Measurements from ENCODE around the gene DOCK9.
"Not testable (repeated sequence)": the region's sequence is repeated elsewhere in the genome, so short reads cannot be mapped to it uniquely, and the experiment has no call there.

DOCK9 gene

DNA sequence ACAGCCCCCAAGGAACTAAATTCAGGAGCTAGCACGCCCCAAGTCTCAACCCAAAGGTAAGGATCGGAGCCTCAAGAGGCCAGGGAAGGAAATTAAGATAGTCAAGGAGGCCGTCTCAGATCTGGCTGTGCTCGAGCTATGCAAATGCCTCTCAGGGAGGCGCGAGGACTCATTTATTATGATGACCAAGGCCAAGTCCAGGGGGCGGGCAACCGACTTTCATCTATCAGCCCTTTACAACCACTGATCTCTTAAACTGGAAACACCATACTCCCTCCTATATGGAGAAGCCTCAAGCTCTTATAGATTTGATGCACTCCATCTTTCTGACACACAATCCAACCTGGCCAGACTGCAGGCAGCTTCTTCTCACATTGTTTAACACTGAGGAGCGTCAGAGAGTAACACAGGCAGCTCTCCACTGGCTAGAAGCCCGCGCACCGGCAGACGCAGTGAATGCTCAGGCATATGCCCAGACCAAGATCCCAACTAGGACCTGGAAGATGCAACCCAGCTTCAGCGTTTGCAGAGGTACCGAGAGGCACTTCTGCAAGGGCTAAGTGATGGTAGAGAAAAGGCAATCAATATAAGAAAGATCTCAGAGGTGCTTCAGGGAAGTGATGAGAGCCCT is 215.8 kb downstream of the DOCK9 start:
- Histone ChIP-seq H3K27ac (no peak overlapping the region), H3K27me3 (ENCODE audit: insufficient read depth, low read depth, severe bottlenecking) (no peaks in the 10 kb centered on the region), H3K36me3 (no peaks in the 10 kb centered on the region), H3K4me3 (ENCODE audit: low read depth, low read length) (no peak overlapping the region), H3K9me3 (ENCODE audit: severe bottlenecking) (peaks cover 3% of the 10 kb centered on the region)
- TF ChIP-seq, protein P1, sequence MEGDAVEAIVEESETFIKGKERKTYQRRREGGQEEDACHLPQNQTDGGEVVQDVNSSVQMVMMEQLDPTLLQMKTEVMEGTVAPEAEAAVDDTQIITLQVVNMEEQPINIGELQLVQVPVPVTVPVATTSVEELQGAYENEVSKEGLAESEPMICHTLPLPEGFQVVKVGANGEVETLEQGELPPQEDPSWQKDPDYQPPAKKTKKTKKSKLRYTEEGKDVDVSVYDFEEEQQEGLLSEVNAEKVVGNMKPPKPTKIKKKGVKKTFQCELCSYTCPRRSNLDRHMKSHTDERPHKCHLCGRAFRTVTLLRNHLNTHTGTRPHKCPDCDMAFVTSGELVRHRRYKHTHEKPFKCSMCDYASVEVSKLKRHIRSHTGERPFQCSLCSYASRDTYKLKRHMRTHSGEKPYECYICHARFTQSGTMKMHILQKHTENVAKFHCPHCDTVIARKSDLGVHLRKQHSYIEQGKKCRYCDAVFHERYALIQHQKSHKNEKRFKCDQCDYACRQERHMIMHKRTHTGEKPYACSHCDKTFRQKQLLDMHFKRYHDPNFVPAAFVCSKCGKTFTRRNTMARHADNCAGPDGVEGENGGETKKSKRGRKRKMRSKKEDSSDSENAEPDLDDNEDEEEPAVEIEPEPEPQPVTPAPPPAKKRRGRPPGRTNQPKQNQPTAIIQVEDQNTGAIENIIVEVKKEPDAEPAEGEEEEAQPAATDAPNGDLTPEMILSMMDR (IDR thresholded peaks at IDR 0.05; ENCODE audit: low read depth, low read length): no peak
- DNase-seq: no peak

DNA sequence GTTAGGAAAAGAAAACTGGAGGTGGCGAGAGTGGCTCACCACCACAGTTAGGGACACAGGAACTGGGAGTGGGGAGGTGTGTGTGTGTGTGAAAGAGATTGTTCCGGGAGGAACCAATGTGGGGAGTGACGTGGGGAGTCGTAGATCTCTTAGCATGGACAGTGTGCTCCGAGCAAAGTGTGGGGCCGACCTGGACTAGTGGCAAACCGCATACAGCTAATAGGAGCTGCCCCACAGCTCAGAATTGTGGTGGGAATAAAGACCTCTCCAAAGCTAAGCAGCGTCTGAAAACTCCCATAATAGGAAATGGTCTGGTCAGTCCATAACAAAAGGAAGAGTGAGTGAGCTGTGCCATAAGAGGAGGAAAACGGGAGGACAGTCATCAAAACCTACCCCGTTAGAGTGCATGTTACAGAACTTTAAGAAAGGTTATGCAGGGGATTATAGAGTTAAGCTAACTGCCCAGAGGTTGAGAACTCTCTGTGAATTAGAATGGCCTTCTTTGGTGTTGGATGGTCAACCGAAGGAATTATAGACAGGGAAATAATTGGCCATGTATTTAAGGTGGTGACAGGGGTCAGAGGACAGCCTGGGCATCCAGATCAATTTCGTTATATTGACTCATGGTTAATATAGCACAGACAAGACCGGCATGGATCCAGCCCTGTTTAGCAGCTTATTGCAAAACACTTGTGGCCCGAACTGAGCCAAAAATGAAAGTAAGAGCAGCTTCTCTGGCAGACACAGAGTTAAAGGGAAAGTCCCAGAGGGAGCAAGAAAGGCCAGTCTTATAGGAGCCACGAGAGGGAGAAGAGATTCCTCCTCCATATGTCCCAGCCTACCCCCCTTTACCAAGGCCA is 216.5 kb downstream of the DOCK9 start:
- no peaks in the 10 kb centered on the region for H3K36me3 ChIP-seq
- no peak overlapping the region for H3K27ac ChIP-seq
- H3K9me3 ChIP-seq (ENCODE audit: severe bottlenecking): peaks cover 3% of the 10 kb centered on the region
- DNase-seq: no peak
- H3K4me3 ChIP-seq (ENCODE audit: low read depth, low read length): no peak overlapping the region
- TF ChIP-seq, protein P1 (IDR thresholded peaks at IDR 0.05; ENCODE audit: low read depth, low read length): no peak
- no peaks in the 10 kb centered on the region for H3K27me3 ChIP-seq (ENCODE audit: insufficient read depth, low read depth, severe bottlenecking)

DNA sequence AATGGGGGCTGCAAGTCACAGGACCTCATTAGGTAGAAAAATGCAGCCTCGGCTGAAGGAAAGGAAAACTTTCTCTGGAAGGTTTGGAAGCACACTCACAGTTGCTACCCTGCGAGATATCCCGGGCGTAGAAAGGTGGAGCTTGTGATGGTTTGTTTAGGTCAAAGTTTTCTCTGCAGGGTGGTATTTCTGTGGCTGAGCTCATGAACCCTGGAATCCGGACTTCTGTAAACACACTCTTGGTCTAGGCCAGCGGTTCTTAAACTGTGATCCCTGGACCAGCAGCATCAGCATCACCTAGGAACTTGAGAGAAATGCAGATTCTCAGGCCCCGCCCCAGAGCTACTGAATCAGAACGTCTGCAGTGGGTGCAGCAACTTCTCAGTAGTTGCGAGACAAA is 222.1 kb downstream of the DOCK9 start:
- Histone ChIP-seq H3K9me3 (ENCODE audit: severe bottlenecking) (peaks cover 18% of the 10 kb centered on the region), H3K27me3 (ENCODE audit: insufficient read depth, low read depth, severe bottlenecking) (peaks cover 18% of the 10 kb centered on the region), H3K4me3 (ENCODE audit: low read depth, low read length) (no peak overlapping the region), H3K27ac (no peak overlapping the region), H3K36me3 (no peaks in the 10 kb centered on the region)
- no peak for DNase-seq
- TF ChIP-seq, protein P1 (IDR thresholded peaks at IDR 0.05; ENCODE audit: low read depth, low read length): no peak

- peaks cover 18% of the 10 kb centered on the region for H3K27me3 ChIP-seq (ENCODE audit: insufficient read depth, low read depth, severe bottlenecking)
- DNase-seq: no peak
- TF ChIP-seq, protein P1 (IDR thresholded peaks at IDR 0.05; ENCODE audit: low read depth, low read length): no peak
- H3K4me3 ChIP-seq (ENCODE audit: low read depth, low read length): no peak overlapping the region
- peaks cover 18% of the 10 kb centered on the region for H3K9me3 ChIP-seq (ENCODE audit: severe bottlenecking)
- H3K27ac ChIP-seq: no peak overlapping the region
- no peaks in the 10 kb centered on the region for H3K36me3 ChIP-seq
Measured at GRCh38 chr13:98755116-98755515, 222.7 kb downstream of the DOCK9 start.

DNA sequence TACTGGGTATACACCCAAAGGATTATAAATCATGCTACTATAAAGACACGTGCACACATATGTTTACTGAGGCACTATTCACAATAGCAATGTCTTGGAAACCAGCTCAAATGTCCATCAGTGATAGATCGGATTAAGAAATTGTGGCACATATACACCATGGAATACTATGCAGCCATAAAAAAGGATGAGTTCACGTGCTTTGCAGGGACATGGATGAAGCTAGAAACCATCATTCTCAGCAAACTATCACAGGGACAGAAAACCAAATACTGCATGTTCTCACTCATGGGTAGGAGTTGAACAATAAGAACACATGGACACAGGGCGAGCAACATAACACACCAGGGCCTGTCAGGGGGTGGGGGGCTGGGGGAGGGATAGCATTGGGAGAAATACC is 223.4 kb downstream of the DOCK9 start:
- not testable (repeated sequence) for H3K4me3 ChIP-seq (ENCODE audit: low read depth, low read length); H3K27ac ChIP-seq; DNase-seq; H3K36me3 ChIP-seq
- peaks cover 18% of the 10 kb centered on the region for H3K9me3 ChIP-seq (ENCODE audit: severe bottlenecking)
- peaks cover 18% of the 10 kb centered on the region for H3K27me3 ChIP-seq (ENCODE audit: insufficient read depth, low read depth, severe bottlenecking)

- H3K27me3 ChIP-seq (ENCODE audit: insufficient read depth, low read depth, severe bottlenecking): peaks cover 18% of the 10 kb centered on the region
- no peaks in the 10 kb centered on the region for H3K36me3 ChIP-seq
- H3K27ac ChIP-seq: no peak within 1 kb of the TSS
- peaks cover 18% of the 10 kb centered on the region for H3K9me3 ChIP-seq (ENCODE audit: severe bottlenecking)
- TF ChIP-seq, protein P1 (IDR thresholded peaks at IDR 0.05; ENCODE audit: low read depth, low read length): no peak
- DNase-seq: no peak
- H3K4me3 ChIP-seq (ENCODE audit: low read depth, low read length): peak within 1 kb of the TSS; percentile 42
Measured at GRCh38 chr13:98752467-98753290, 225.2 kb downstream of the DOCK9 start, which contains the start of gene SLC15A1. SLC15A1 (minus strand) TSS chr13:98752672; CDS start chr13:98752598, 74 bp downstream.
